ENCODE measurements around the gene HELZ. TPM values are rescaled to one million over a fixed set of nuclear protein-coding genes. Genes with fewer than 3 reads are reported as not detected.
"Not testable (repeated sequence)": the region's sequence is repeated elsewhere in the genome, so short reads cannot be mapped to it uniquely, and the experiment has no call there.

Gene HELZ
- polyA plus RNA-seq, 3 donors = 2.9 to 9.1 (median 8.4) TPM

DNA sequence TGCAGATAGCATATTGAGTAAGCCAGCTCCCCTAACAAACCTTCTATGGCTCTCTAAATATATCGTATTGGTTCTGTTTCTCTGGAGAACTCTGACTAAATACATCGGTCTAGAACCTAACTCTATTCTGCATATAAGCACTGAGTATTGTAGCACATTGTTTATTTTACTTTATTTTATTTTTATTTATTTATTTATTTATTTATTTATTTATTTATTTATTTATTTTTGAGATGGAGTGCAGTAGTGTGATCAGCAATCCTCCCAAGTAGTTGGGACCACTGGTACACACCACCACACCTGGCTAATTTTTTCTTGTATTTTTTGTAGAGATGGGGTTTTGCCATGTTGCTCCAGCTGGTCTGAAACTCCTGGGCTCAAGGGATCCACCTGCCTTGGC is 28.9 kb upstream of the HELZ start:
- no peak overlapping the region for H3K27ac ChIP-seq (ENCODE audit: low read depth, low read length)
- 95 to 97% (median 97%) methylated on average over 2 of the region's 2 CpGs for WGBS, 3 donors

DNA sequence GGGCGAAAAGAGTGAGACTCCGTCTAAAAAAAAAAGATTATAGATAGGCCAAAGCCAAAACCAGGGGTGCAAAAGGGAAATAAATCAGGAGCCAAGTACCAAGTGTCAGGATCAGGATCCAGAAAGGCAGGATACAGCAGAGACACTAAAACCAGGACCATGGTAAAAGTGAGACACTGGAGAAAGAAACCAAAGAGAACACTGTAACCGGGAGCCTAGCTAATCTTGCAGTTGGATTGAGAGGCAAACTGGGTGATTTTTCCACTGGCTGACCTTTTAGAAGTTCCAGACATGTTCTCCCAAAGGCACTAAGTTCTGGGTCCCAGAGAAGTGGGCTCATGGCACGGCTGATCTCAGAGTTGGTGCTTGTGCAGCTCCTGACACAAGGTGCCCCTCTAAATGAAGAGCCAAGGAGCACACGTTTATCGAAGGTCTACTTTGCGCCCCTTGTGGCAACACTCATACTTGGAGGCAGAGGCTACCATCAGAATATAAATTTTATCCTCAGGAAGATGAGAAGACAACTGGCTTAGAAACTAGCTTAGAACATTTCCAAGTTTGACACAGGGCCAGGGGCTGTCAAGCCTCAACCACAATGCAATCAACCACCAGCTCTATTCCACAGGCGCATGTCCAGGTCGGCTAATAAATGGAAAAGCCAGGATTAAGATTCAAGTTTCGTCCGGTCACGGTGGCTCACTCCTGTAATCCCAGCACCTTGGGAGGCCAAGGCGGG is 27.5 kb upstream of the HELZ start:
- H3K27ac ChIP-seq (ENCODE audit: low read depth, low read length) = no peak overlapping the region
- WGBS, 3 donors = 82 to 83% (median 82%) methylated on average over 13 of the region's 13 CpGs

DNA sequence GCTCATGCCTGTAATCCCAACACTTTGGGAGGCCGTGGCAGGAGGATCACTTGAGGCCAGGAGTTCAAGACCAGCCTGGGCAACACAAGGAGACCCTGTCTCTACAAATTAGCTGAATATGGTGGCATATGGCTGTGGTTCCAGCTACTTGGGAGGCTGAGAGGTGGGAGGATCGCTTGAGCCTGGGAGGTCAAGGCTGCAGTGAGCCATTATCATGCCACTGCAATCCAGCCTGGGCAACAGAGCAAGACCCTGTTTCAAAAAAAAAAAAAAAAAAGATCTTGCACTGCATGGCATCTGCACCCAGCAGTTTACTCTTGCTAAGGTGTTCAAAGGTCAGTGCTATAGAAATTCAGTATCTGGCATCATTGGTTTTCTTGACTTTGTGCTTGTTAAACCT is 26.2 kb upstream of the HELZ start:
- 92 to 94% (median 93%) methylated on average over 2 of the region's 2 CpGs for WGBS, 3 donors
- not testable (repeated sequence) for H3K27ac ChIP-seq (ENCODE audit: low read depth, low read length)

DNA sequence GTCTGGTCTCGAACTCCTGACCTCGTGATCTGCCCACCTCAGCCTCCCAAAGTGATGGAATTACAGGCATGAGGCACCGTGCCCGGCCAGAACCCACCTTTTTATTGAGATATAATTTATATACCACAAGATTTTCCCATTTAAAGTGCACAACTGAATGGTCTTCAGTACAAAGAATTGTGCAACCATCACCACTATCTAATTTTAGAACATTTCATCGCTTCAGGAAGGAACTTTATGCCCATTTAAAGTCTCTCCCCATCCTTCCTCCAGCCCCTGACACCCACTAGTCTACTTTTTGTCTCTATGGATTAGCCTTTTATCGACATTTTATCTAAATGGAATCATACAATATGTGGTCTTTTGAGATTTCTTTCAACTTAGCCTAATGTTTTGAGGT is 25.4 kb upstream of the HELZ start:
- no peak overlapping the region for H3K27ac ChIP-seq (ENCODE audit: low read depth, low read length)
- 59 to 86% (median 64%) methylated on average over 6 of the region's 6 CpGs for WGBS, 3 donors

DNA sequence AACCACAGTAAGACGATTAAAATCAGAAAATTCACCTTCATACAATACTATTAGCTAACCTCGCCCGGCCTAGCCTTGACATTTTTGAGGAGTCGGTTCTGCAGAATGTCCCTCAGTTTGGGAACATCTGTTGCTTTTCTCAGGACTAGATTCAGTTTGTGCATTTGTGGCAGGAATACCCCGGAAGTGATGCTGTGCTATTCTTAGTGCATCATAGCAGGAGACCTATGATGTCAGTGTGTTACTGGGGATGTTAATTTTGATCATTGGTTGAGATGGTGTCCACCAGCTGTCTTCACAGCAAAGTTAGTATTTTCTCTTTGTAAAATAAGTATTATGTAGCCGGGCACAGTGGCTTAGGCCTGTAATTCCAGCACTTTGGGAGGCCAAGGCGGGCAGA is 21.5 kb upstream of the HELZ start:
- no peak overlapping the region for H3K27ac ChIP-seq (ENCODE audit: low read depth, low read length)
- WGBS, 3 donors = 51 to 91% (median 89%) methylated on average over 7 of the region's 7 CpGs

DNA sequence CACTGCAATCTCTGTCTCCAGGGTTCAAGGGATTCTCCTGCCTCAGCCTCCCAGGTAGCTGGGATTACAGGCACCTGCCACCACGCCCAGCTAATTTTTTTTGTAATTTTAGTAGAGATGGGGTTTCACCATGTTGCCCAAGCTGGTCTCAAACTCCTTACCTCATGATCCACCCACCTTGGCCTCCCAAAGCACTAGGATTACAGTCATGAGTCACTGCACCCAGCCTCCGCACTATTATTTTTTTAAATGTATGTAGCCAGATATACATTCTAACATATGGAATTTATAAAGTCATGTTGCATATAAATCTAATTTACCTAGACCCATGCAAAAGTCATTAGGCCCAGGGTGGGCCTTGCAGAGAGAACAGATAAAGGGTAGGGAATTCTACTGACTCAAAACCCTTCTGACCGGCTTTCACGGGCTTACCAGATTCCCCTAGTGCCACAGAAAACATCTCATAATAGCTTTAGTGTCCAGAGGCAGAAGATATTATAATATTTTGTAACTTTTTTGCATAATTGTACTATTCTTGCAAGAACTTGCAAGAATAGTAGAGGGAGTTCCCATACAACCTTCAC is 20.5 kb upstream of the HELZ start:
- H3K27ac ChIP-seq (ENCODE audit: low read depth, low read length) = no peak overlapping the region
- 90 to 95% (median 94%) methylated on average over 4 of the region's 4 CpGs for WGBS, 3 donors

DNA sequence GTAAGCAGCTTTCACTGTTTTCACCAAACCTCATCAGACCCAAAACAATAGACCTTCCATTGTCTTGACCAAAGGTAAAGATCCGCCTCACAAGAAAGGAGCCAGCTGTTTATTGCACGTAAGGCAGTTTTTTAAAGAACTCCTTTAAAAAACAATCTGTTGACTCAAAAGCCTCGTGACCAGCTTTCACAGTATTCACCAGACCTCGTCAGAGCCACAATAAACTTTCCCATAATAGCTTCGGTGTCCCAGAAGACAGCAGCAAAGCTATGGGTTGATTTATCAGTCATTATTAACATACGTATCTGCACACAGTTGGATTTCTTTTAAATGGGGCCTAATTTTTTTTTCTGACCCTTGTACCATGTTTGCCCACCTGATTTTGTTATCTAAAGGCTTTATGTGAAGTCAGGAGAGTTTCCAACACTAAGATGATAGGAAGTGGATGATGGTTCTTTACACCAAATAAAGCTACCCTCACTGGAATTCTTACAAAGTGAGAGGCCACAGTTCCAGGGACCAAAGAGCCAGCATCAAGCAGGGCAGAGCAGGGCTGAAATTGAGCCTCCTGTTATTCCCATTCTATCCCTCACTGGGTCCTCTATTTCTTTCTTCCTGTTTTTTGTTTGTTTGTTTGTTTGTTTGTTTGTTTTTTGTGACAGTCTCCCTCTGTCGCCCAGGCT is 17.6 kb upstream of the HELZ start:
- H3K27ac ChIP-seq (ENCODE audit: low read depth, low read length) = no peak overlapping the region
- 74 to 84% (median 75%) methylated on average over 7 of the region's 7 CpGs for WGBS, 3 donors

DNA sequence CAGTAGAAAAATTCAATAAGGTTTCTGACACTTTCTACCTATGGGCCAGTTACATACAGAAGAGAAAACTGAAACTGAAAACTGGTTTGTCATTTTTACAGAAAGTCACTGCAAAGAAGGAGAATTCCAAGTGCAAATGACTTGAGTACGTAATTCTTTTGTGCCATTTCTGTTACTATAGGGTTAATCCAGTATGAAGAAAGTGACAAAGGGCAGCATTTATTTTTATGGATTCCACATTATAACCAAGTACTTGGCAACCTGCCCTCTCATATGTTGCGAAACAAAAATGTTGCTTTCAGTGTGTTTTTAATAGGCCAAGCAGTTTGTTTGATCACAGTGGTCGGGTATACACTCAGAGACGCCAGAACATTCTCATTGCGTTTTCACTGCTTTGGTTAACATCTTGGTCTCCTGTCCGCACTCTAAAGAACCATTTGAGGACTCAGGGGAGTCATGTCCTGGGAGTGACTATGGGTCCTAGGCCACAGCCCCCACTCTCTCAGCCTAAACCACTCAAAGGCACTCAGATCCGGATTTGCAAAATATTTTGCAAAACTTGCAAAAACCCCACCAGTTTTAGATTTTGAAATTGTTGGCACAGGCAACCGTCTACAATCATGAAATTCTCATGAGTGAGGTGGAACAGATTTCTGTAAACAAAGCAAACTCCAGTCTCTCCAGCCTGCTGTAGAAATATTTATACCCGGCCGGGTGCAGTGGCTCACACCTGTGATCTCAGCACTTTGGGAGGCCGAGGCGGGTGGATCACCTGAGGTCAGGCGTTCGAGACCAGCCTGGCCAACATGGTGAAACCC is 15.4 kb upstream of the HELZ start:
- no peak overlapping the region for H3K27ac ChIP-seq (ENCODE audit: low read depth, low read length)
- WGBS, 3 donors = 25 to 33% (median 28%) methylated on average over 14 of the region's 14 CpGs

DNA sequence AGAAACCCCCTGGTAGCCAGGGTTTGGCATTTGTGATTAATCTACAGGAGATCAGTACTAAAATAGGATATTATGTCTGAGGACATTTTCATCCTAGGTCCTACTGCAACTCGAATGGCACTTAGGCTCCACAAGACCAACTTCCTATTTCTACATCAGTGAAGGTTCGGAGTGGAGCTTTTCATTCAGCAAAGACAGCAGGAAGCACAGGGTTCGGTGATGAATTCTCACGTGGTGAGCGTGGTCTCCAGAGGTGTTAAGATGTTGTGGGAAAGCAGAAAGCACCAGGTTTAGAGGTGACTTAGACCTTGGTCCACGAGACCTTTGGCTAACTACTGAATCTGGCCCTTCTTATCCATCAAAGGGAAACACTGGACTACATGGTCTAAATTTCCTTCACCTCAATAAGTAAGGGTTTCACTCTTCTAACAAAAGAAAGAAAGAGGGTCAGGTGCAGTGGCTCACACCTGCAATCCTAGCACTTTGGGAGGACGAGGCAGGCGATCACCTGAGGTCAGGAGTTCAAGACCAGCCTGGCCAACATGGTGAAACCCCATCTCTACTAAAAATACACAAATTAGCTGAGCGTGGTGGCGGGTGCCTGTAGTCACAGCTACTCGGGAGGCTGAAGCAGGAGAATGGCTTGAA is 13.9 kb upstream of the HELZ start:
- WGBS, 3 donors = 67 to 84% (median 71%) methylated on average over 11 of the region's 11 CpGs
- no peak overlapping the region for H3K27ac ChIP-seq (ENCODE audit: low read depth, low read length)

DNA sequence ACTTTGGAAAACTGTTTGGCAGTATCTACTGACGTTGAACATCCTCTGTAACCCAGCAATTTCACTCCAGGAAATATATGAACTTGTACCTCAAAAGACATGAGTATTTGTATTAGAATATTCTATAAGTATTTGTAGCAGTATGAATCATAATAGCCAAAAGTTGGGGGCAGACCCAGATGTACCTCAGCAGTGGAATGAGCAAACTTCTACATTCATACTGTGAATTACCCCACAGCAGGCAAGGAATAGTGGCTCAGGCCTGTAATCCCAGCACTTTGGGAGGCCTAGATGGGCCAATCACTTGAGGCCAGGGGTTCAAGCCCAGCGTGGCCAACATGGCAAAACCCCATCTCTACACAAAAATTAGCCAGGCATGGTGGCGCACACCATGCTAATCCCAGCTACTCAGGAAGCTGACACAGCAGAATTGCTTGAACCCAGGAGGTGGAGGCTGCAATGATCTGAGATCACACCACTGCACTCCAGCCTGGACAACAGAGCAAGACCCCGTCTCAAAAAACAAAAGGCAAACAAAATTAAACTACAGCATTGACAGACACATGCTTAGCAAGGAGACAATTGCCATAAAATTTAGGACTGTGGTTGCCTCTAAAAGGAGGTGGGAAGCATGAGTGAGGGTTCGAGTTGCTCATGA is 11.2 kb upstream of the HELZ start:
- no peak overlapping the region for H3K27ac ChIP-seq (ENCODE audit: low read depth, low read length)
- WGBS, 3 donors = 95 to 96% (median 96%) methylated on average over 5 of the region's 5 CpGs

DNA sequence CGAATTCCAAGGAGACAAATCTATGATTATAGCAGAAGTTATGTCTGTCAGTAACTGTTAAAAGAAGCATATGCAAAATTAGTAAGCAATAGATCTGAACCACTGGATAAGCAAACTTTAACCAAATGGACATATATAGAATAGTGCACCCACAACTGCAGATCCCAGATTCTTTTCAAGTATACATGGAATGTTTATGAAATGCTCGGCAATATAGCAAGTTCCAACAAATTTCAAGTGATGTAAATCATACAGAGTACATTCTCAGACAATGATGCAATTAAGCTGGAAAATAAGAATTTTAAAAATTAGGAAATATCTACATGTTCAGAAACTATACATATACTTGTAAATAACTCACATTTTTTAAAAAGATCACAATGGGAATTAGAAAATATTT is 8.4 kb upstream of the HELZ start:
- H3K27ac ChIP-seq (ENCODE audit: low read depth, low read length) = no peak overlapping the region

DNA sequence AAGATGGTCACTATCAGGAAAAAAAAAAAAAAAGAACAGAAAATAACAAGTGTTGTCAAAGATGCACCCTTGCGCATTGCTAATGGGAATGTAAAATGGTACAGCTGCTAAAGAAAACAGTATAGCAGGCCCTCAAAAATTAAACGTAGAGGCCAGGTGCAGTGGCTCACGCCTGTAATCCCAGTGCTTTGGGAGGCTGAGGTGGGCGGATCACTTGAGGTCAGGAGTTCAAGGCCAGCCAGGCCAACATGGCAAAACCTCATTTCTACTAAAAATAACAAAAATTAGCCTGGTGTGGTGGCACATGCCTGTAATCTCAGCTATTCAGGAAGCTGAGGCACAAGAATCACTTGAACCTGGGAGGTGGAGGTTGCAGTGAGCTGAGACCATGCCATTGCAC is 6.6 kb upstream of the HELZ start:
- not testable (repeated sequence) for H3K27ac ChIP-seq (ENCODE audit: low read depth, low read length)
- whole genome bisulfite sequencing, 3 donors = 79 to 88% (median 88%) methylated on average over 4 of the region's 4 CpGs

More for the DNA sequence above, 8.4 kb upstream of the HELZ start:
- WGBS, 3 donors = 70 to 86% (median 75%) methylated on average over 2 of the region's 2 CpGs

DNA sequence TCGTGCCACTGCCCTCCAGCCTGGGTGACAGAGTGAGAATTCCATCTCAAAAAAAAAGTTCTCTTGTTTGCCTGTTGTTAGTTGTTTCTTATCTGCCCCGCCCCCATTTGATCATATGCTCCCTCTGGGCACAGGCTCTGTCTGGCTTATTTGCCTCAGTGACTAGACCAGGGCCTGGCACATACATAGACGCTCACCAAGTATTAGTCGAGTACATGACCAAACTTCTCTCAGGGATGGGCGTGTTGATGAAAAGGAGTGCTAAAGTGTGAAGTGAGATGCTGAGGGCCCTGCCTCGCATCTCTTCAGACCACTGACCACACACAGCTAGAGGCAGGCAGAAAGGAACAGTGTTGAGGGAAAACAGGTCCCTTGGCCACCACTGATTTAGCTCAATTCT is 3.3 kb upstream of the HELZ start:
- WGBS, 3 donors = 85 to 94% (median 90%) methylated on average over 6 of the region's 6 CpGs
- no peak overlapping the region for H3K27ac ChIP-seq (ENCODE audit: low read depth, low read length)

DNA sequence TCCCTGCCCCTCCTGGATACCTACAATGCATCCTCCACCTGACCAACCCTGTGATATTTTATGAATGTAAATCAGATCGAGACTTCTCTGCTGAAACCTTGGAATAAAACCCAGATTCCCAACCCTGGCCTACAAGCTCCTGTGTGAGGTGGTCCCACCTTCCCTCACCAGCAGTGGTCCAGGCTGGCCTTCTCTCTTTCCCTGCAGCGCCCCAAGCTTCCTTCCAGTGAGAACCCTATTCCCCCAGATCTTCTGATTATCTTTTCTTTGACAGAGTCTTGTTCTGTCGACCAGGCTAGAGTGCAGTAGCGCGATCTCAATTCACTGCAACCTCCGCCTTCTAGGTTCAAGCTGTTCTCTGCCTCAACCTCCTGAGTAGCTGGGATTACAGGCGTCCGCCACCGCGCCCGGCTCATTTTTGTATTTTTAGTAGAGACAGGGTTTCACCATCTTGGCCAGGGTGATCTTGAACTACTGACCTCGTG is 2.5 kb upstream of the HELZ start:
- WGBS, 3 donors = 96 to 98% (median 97%) methylated on average over 12 of the region's 12 CpGs
- no peak overlapping the region for H3K27ac ChIP-seq (ENCODE audit: low read depth, low read length)

DNA sequence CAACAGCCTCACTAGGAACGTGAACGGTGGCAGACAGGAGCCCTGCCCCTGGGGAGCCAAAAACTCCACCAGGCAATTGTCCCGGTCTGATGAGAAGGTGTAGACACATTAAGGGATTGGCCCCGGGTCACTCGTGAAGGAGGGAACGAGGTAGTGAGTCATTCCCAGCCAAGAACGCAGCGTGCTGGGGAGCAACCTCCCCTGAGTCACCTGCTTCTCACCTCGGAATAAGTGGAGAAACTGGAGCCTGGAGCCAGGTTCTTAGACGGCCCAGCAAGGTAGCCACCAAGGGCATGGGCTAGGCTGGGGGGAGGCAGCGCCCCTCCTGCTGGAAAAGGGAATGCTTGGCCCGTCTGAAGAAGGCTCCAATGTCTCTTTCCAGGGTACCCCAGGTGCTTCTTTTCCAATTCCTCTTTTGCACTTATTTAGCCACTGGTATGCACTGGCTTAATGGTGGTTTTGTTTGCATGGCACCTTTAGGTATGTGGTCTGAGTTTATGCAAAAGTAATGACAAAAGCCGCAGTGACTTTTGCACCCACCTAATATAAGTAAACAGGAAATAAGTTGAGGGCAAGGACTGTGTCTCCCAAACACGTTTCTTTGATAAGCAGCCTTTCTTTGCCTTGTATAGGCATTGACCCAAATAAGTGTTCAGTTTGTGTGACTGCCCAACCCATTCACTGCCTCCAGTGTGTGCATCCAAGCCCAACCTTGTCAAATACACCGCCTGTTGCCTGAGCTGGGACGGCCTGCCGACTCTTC is 1.8 kb upstream of the HELZ start:
- no peak overlapping the region for H3K27ac ChIP-seq (ENCODE audit: low read depth, low read length)
- 54 to 65% (median 65%) methylated on average over 17 of the region's 17 CpGs for WGBS, 3 donors

DNA sequence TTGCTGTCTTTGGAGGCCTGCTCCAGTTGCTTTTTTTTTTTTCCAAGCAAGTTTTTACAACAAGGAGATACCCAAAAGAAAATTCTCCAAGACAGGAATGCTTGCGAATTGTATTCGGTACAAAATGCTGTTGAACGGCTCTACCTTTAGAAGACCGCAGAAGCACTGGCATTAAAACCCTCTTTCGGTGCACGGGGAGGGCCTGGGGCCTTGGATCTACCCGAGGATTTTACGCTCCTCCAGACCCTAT is 1.3 kb upstream of the HELZ start:
- H3K27ac ChIP-seq (ENCODE audit: low read depth, low read length) = no peak overlapping the region
- 39 to 44% (median 41%) methylated on average over 8 of the region's 8 CpGs for WGBS, 3 donors

DNA sequence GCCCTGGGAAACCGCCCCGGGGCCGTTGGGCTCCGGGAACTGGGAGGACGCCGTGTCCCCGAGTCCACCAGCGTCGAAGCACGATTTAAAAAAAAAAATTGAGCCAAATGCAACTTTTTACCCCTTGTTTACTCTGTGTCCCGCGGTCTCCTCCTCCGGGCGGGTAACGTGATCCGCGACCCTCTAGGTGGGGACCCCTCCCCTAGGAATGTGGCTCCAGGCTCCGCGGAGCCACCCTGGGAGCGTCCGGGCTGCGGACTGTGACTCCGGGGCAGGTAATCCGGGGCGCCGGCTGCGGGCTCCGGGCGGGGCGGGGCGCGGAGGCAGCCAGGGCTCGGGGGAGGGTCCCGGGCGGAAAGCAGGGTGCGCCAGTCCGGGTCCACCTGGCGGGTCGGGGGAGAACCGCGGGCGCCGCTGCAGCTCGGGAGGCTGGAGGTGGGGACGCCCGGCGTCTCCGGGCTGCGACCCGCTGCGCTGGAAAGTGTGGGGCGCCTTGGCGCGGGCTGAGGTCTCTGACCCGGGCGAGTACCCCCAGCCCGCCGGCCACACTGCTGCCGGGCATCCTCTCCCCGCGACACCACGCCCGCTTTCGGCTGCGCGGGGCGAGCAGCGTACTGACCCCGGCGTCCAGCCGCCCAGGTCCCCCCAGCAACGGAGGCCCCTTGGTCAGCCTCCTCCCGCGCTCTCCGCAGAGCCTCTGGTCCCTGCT is 852 bp upstream of the HELZ start:
- no peak overlapping the region for H3K27ac ChIP-seq (ENCODE audit: low read depth, low read length)
- 0 to 1% (median 1%) methylated on average over 67 to 75 of the region's 75 CpGs for WGBS, 3 donors

Measured in adipose tissue (tissue), 3 donors.